OCI-LY7 (cell line): Measurements from ENCODE around the gene REXO1. TPM values are rescaled to one million over a fixed set of nuclear protein-coding genes. Genes with fewer than 3 reads are reported as not detected.

Source experiments
- BruUV-seq: library from RNA; stranded (reverse); fragments of 400-500 nt; replicated peaks from 2 replicates; lab custom pipeline; 2021; lab: Mats Ljungman, UMichigan
- CTCF ChIA-PET: fragments of 300-600 bp; sonication (Branson Sonifier 250); formaldehyde crosslinking; loops from one replicate; lab custom pipeline; 2022; ENCODE audit warnings: antibody characterized with exemption; ENCODE audit not compliant: unreplicated experiment; lab: Charles Lee
- POLR2A ChIA-PET: fragments of 300-600 bp; sonication (Branson Sonifier 250); formaldehyde crosslinking; loops from one replicate; lab custom pipeline; 2022; ENCODE audit warnings: antibody characterized with exemption; lab: Charles Lee
- DNase-seq: peaks from one replicate; pipeline ENCODE4 v3.0.0-alpha.2; 2015; ENCODE audit warnings: low spot score
- H2AFZ ChIP-seq: fragments of 200-600 bp; sonication (generic), shearing (Covaris generic); 2 replicates; pipeline ENCODE4 v1.6.1; 2014; ENCODE audit warnings: mild to moderate bottlenecking, antibody characterized with exemption, low read length, moderate library complexity
- H3K27ac ChIP-seq: fragments of 200-600 bp; sonication (generic); 2 replicates; pipeline ENCODE4 v1.5.1; 2014; ENCODE audit warnings: mixed run types, low read depth, mild to moderate bottlenecking, moderate library complexity, low read length, inconsistent platforms; ENCODE audit not compliant: poor library complexity, severe bottlenecking
- H3K36me3 ChIP-seq: fragments of 200-600 bp; sonication (generic); 2 replicates; pipeline ENCODE4 v1.6.1; 2014; ENCODE audit warnings: mild to moderate bottlenecking, antibody characterized with exemption, low read length, moderate library complexity, mixed read lengths; ENCODE audit not compliant: insufficient read depth
- H3K4me1 ChIP-seq: fragments of 200-600 bp; sonication (generic); 2 replicates; pipeline ENCODE4 v1.5.1; 2014; ENCODE audit warnings: mild to moderate bottlenecking, low read length; ENCODE audit not compliant: insufficient read depth, poor library complexity, severe bottlenecking
- H3K4me2 ChIP-seq: fragments of 200-600 bp; sonication (generic); 2 replicates; pipeline ENCODE4 v1.6.1; 2014; ENCODE audit warnings: mild to moderate bottlenecking, low read length
- H3K4me3 ChIP-seq: fragments of 200-600 bp; sonication (generic); 2 replicates; pipeline ENCODE4 v1.5.1; 2014; ENCODE audit warnings: mild to moderate bottlenecking, low read depth, low read length; ENCODE audit not compliant: poor library complexity, severe bottlenecking
- H3K79me2 ChIP-seq: fragments of 200-600 bp; sonication (generic); 2 replicates; pipeline ENCODE4 v1.6.1; 2016; ENCODE audit warnings: low read depth, mild to moderate bottlenecking, low read length, moderate library complexity, mixed read lengths; ENCODE audit not compliant: insufficient read depth
- H3K9me2 ChIP-seq: fragments of 200-600 bp; sonication (generic); 2 replicates; pipeline ENCODE4 v1.6.1; 2016; ENCODE audit warnings: mild to moderate bottlenecking, low read length, mixed read lengths; ENCODE audit not compliant: insufficient read depth
- H3K9me3 ChIP-seq: fragments of 200-600 bp; sonication (generic); 2 replicates; pipeline ENCODE4 v1.6.1; 2014; ENCODE audit warnings: mild to moderate bottlenecking, mixed run types, low read length, mixed read lengths
- H4K20me1 ChIP-seq: fragments of 200-600 bp; sonication (generic); 2 replicates; pipeline ENCODE4 v1.6.1; 2014; ENCODE audit warnings: mild to moderate bottlenecking, antibody characterized with exemption, low read length, moderate library complexity, mixed read lengths; ENCODE audit not compliant: insufficient read depth
- CTCF ChIP-seq: fragments of 200-600 bp; sonication (generic); conservative IDR thresholded peaks from 2 replicates; pipeline ENCODE4 v1.5.1; 2014; ENCODE audit warnings: mild to moderate bottlenecking, antibody characterized with exemption, low read length, moderate library complexity, mixed read lengths
- EZH2phosphoT487 ChIP-seq: fragments of 200-600 bp; sonication (generic); IDR thresholded peaks from 2 replicates; pipeline ENCODE4 v1.6.1; 2018; ENCODE audit warnings: low read depth, borderline replicate concordance, mild to moderate bottlenecking, mixed run types, antibody characterized with exemption, low read length, moderate library complexity, mixed read lengths
- intact Hi-C: fragments of 100-400 bp; cut with micrococcal nuclease; formaldehyde crosslinking; loops from one replicate; pipeline ENCODE4 v1.10.0; 2022; ENCODE audit not compliant: unreplicated experiment
- total RNA-seq, 2 experiments: library from RNA; depleted of rRNA in 1 of 2; stranded (reverse); fragments of >200 nt in 1 of 2; shearing (Covaris generic) in 1 of 2; gene quantifications; 2 replicates each; pipeline ENCODE4 v1.2.3, GENCODE V29; 2014 to 2022

Gene REXO1
- total RNA-seq, 2 experiments from 2014 or later, result 24.0 to 52.8 TPM

GRCh38 chr19:1826557-1827521, 21.4 kb downstream of the REXO1 start:
- no peak overlapping the region for H2AFZ ChIP-seq
- no peaks in the 10 kb centered on the region for H3K79me2 ChIP-seq
- POLR2A ChIA-PET, result interaction anchor here (0.6 kb wide), 1 partner anchor 387 kb away, joined by 3 read pairs; no protein-coding TSS in a partner anchor
- H3K9me2 ChIP-seq, result no peaks in the 10 kb centered on the region
- no TSS peak for BruUV-seq
- no peak overlapping the region for H3K4me2 ChIP-seq
- no peak overlapping the region for H3K4me3 ChIP-seq
- peaks cover 84% of the 10 kb centered on the region for H3K36me3 ChIP-seq
- CTCF ChIA-PET, result interaction anchor here (0.7 kb wide), 1 partner anchor 12 kb away, joined by 7 read pairs; no protein-coding TSS in a partner anchor
- no peaks in the 10 kb centered on the region for H3K9me3 ChIP-seq
- intact Hi-C loops, result no loop called here
- H4K20me1 ChIP-seq, result no peaks in the 10 kb centered on the region
- TF ChIP-seq CTCF, result no peak
- TF ChIP-seq EZH2phosphoT487, result no peak
- H3K27ac ChIP-seq, result no peak overlapping the region
- no peak for DNase-seq
- no peaks in the 10 kb centered on the region for H3K4me1 ChIP-seq

GRCh38 chr19:1825909-1826556, 22.2 kb downstream of the REXO1 start:
- Histone ChIP-seq H3K27ac (no peak overlapping the region), H3K4me1 (no peaks in the 10 kb centered on the region), H3K9me3 (no peaks in the 10 kb centered on the region), H3K9me2 (no peaks in the 10 kb centered on the region), H3K4me3 (no peak overlapping the region), H3K4me2 (no peak overlapping the region), H3K79me2 (no peaks in the 10 kb centered on the region), H4K20me1 (no peaks in the 10 kb centered on the region), H2AFZ (no peak overlapping the region), H3K36me3 (peaks cover 88% of the 10 kb centered on the region)
- peak; percentile 73 for DNase-seq
- no TSS peak for BruUV-seq
- TF ChIP-seq CTCF (peak; percentile 92), EZH2phosphoT487 (no peak)
- POLR2A ChIA-PET, result interaction anchor here (0.6 kb wide), 1 partner anchor 387 kb away, joined by 3 read pairs; no protein-coding TSS in a partner anchor
- intact Hi-C loops, result no loop called here
- CTCF ChIA-PET, result interaction anchor here (0.7 kb wide), 1 partner anchor 12 kb away, joined by 7 read pairs; no protein-coding TSS in a partner anchor
